ENCODE measurements around the gene TYW1B.
"Not testable (repeated sequence)": the region's sequence is repeated elsewhere in the genome, so short reads cannot be mapped to it uniquely, and the experiment has no call there.

Gene TYW1B

DNA sequence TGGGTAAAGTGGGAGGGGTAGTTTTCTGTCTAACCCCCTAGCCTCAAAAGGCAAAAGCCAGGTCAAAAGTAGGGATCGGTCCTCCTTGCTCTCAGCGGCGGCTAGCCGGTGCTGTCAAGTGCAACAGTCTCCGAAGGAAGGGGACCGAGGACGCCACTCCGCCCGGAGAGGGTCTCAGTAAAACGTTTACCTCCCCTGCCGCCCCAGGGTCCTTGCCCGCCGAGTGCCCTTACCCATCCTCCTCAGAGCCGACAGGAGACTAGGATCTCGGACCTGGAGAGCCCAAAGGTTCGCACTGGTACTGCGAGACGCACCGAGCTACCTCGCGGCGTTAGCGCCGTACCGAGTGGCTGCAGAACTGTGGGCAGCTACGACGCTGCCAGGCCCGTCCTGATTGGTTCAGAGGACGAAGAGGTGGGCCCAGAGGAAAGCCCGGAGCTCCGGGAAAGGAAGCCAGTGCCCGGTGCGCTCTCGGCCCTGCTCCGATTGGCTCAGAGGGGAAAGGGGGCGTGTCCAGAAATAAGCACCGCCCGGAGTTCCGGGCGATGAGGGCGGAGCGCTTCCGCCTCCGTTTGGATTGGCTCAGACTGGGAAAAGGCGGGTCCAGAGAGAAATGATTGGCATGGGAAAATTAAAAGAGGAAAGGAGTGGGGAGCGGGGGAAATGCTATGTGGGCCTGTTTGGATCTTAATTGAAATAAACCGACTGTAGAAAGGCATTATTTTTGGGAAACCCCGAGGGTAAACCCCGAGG, at the start of gene TYW1B:
TYW1B (minus strand) TSS at position 362 of the 753 bp plus-strand sequence; CDS start at position 237, 125 bp downstream.
- peak; percentile 94 to 96 for DNase-seq

DNA sequence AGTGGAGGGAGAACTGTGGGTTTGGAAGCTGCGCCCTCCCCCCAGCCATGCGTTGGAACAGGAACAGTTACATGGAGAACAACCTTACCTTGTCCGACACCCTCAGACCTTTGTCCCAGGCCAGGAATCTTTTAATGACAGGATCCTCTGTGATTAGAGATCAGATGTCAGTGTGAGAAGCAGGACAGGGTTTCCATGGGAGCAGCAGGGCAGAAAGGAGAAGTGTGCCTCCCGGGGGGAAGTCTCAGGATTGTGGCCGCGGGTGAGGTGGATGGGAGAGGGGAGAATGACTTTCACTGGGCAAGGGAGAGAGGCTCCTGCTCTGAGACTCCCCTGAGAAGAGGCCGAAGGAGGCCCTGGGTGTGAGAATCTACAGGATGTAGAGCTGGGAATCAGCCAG, 39.6 kb upstream of the TYW1B start:
- DNase-seq = not testable (repeated sequence)

DNA sequence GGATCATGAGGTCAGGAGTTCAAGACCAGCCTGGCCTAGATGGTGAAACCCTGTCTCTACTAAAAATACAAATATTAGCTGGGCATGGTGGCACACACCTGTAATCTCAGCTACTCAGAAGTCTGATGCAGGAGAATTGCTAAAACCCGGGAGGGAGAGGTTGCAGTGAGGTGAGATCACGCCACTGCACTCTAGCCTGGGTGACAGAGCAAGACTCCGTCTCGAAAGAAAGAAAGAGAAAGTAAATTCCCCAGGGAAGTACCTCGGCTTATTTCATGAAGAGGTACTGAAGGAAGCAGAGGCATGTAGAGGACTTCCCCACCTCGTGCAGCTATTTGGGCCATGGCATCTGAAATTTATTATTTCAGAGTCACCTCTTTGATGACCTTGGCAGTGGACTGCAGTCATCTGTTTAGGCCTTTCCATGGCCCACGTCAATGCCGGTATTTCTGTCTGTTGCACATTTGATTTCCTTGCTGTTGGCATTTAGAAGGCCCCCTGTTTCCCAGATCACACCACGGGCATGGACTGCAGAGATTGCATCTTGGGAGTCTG, 30.9 kb upstream of the TYW1B start:
- not testable (repeated sequence) for DNase-seq

GRCh38 chr7:72857925-72858324, 29.9 kb upstream of the TYW1B start:
- DNase-seq = not testable (repeated sequence)

- DNase-seq = not testable (repeated sequence)
These were observed 27.3 kb upstream of the TYW1B start for GRCh38 chr7:72855261-72855660.

- DNase-seq = not testable (repeated sequence)
These were observed 24.9 kb upstream of the TYW1B start for GRCh38 chr7:72852937-72853336.

- DNase-seq = not testable (repeated sequence)
These were observed 22.7 kb upstream of the TYW1B start for GRCh38 chr7:72850746-72851145.

DNA sequence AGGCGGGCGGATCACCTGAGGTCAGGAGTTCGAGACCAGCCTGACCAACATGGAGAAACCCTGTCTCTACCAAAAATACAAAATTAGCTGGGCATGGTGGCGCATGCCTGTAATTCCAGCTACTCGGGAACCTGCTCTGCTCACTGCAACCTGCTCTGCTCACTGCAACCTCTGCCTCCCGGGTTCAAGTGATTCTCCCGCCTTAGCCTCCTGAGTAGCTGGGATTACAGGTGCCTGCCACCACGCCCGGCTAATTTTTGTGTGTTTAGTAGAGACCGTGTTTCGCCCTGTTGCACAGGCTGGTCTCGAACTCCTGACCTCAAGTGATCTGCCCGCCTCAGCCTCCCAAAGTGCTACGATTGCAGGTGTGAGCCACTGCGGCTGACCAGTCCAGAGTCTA, 16.1 kb upstream of the TYW1B start:
- not testable (repeated sequence) for DNase-seq

- DNase-seq = not testable (repeated sequence)
These were observed 15.2 kb upstream of the TYW1B start for GRCh38 chr7:72843166-72843565.

DNA sequence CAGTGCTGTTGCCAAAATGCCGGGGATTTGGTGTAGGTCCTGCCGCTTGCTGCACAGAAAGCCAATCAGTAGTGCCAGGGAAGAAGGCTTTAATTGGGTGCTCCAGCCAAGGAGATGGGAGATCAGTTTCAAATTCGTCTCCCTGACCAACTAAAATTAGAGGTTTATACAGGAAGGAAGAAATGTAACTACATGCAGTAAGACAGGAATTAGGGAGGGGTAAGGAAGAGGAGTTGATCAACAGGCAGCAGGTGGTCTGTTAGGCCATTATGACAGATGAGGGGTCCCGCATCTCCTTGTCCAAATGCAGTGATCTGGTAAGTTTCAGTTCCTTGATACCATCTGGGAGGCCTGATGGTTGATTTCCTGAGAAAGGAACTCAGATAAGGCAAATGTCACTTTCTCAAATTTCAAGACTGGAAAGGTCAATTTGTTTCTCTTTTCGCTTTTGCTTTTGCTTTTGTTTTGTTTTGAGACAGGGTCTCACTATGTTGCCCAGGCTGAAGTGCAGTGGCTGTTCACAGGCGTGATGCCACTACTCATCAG, 13.0 kb upstream of the TYW1B start:
- DNase-seq = not testable (repeated sequence)

DNA sequence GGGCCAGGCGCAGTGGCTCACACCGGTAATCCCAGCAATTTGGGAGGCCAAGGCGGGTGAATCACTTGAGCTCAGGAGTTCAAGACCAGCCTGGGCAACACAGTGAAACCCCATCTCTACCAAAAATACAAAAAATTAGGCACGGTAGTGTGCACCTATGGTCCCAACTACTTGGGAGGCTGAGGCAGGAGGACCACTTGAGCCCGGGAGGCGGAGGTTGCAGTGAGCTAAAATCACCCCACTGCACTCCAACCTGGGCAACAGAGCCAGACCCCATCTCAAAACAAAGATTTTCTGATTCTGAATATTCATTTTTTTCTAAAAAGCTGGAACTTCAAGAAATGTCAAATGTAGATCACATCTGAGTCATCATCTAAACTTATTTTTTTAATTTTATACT, 10.3 kb upstream of the TYW1B start:
- not testable (repeated sequence) for DNase-seq

DNA sequence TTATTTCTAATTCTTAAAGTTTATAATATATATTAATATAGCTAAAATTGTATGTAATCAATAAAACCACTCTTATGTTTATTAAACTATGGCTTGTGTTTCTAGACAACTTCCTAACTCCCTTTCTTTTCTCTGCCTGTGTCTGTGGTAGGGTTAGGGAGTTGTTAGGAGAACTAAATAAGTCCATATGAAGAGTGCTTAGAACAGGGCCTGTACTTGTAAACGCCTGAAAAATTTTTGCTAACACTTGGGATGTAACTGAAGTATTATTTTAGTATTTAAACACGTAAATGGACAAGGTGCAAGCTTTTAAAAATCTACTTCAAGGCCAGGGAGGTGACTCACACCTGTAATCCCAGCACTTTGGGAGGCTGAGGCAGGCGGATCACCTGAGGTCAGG, 9.3 kb upstream of the TYW1B start:
- not testable (repeated sequence) for DNase-seq

- DNase-seq = not testable (repeated sequence)
These were observed 2.6 kb upstream of the TYW1B start for GRCh38 chr7:72830567-72830966.

GRCh38 chr7:72829687-72830354, 1.8 kb upstream of the TYW1B start:
- peak; percentile 37 to 38 for DNase-seq

DNA sequence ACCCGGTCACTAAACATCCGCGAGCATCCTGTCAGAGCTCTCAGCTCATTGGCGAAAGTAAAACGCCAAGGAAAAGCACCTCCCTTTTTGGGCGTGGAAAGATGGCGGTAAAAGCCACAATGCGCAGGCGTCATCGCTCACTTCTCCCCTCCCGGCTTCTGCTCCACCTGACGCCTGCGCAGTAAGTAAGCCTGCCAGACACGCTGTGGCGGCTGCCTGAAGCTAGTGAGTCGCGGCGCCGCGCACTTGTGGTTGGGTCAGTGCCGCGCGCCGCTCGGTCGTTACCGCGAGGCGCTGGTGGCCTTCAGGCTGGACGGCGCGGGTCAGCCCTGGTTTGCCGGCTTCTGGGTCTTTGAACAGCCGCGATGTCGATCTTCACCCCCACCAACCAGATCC, 1.3 kb upstream of the TYW1B start:
- peak; percentile 94 to 95 for DNase-seq

GRCh38 chr7:72823765-72824732, 4.0 kb downstream of the TYW1B start:
- peak; percentile 4 to 17 for DNase-seq

GRCh38 chr7:72822497-72822896, 5.5 kb downstream of the TYW1B start:
- DNase-seq = not testable (repeated sequence)

DNA sequence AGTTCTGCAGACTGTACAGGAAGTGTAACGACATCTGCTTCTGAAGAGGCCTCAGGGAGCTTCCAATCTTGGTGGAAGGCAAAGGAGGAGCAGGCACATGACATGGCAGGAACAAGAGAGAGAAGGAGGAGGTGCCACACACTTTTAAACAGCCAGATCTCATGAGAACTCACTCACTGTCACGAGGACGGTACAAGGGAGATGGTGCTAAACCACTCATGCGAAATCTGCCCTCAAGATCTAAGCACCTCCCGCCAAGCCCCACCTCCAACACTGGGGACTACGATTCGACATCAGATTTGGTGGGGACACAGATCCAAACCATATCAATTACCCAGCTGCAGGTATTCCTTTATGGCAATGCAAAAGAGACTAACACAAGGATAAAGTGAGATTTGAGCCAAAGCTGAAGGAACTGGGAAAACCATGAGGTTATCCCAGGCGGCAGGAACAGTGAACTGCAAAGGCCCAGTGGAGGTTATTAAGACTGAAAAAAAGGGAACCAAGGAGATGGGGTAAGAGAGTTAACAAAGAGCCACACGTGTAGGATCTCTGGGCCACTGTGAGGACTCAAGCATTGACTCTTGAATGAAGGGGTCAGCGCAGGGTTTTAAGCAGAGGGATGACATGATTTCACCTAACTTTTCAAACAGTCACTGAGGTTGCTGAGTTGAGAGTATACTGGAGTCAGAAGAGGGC, 9.2 kb downstream of the TYW1B start:
- not testable (repeated sequence) for DNase-seq

GRCh38 chr7:72817661-72818060, 10.3 kb downstream of the TYW1B start:
- not testable (repeated sequence) for DNase-seq

- DNase-seq = not testable (repeated sequence)
These were observed 11.4 kb downstream of the TYW1B start for GRCh38 chr7:72816370-72817157.

- DNase-seq = not testable (repeated sequence)
These were observed 17.6 kb downstream of the TYW1B start for GRCh38 chr7:72810437-72810836.
